HepG2 (cell line): ENCODE data around the gene TMEM217. TPM values are rescaled to one million over a fixed set of nuclear protein-coding genes. Genes with fewer than 3 reads are reported as not detected.

Source experiments
- ASH2L ChIP-seq: fragments of 300-600, 200-600 bp; sonication (generic); IDR thresholded peaks from 2 replicates; pipeline ENCODE4 v1.7.0; 2017; ENCODE audit warnings: low read depth, mild to moderate bottlenecking, moderate library complexity, mixed read lengths, low read length; ENCODE audit not compliant: insufficient read length
- GPN1 ChIP-seq: sonication (generic); formaldehyde crosslinking; IDR thresholded peaks from 2 replicates; pipeline ENCODE4 v1.5.1; 2020; ENCODE audit warnings: missing genetic modification reagents, borderline replicate concordance
- MEF2D ChIP-seq: sonication (generic); formaldehyde crosslinking; IDR thresholded peaks from 2 replicates; pipeline ENCODE4 v1.5.1; 2020; ENCODE audit warnings: mild to moderate bottlenecking, missing genetic modification reagents
- MXD3 ChIP-seq: IDR thresholded peaks from 2 replicates; pipeline ENCODE4 v1.6.1; 2016; ENCODE audit warnings: mild to moderate bottlenecking, missing biosample characterization, missing genetic modification reagents
- MXI1 ChIP-seq: IDR thresholded peaks from 3 replicates; pipeline ENCODE4 v1.6.1; 2012; ENCODE audit warnings: low read depth, low read length, inconsistent platforms, borderline replicate concordance
- NFKBIZ ChIP-seq: IDR thresholded peaks from 2 replicates; pipeline ENCODE4 v1.6.1; 2018; ENCODE audit warnings: missing genetic modification reagents, missing compliant biosample characterization
- NR2F1 ChIP-seq, 2 experiments: fragments of 450-650 bp in 1 of 2; formaldehyde crosslinking in 1 of 2; IDR thresholded peaks; 2 replicates each; pipeline versions ENCODE4 v1.5.0 to v1.6.1; 2016 to 2020; ENCODE audit warnings: mild to moderate bottlenecking in 1 of 2, missing compliant biosample characterization in 1 of 2, missing genetic modification reagents in 1 of 2, moderate library complexity in 1 of 2
- PCBP1 ChIP-seq: fragments of 200-400 bp; formaldehyde crosslinking; IDR thresholded peaks from 2 replicates; pipeline ENCODE4 v1.6.1; 2017; ENCODE audit warnings: mild to moderate bottlenecking, low read depth, low read length, borderline replicate concordance
- RARA ChIP-seq: IDR thresholded peaks from 2 replicates; pipeline ENCODE4 v1.6.1; 2016; ENCODE audit warnings: missing genetic modification reagents, missing compliant biosample characterization
- THYN1 ChIP-seq: sonication (generic); formaldehyde crosslinking; IDR thresholded peaks from 2 replicates; pipeline ENCODE4 v1.8.1; 2023; ENCODE audit warnings: low read depth, mild to moderate bottlenecking, moderate library complexity, missing genetic modification reagents, borderline replicate concordance
- TMF1 ChIP-seq: sonication (generic); formaldehyde crosslinking; IDR thresholded peaks from 2 replicates; pipeline ENCODE4 v1.8.1; 2022; ENCODE audit warnings: low read depth, missing genetic modification reagents
- ZGPAT ChIP-seq: IDR thresholded peaks from 2 replicates; pipeline ENCODE4 v1.6.1; 2016; ENCODE audit warnings: mild to moderate bottlenecking
- ZNF10 ChIP-seq: sonication (generic); formaldehyde crosslinking; IDR thresholded peaks from 2 replicates; pipeline ENCODE4 v1.4.0; 2020; ENCODE audit warnings: mild to moderate bottlenecking, low read depth, missing genetic modification reagents, borderline replicate concordance
- ZNF20 ChIP-seq: sonication (generic); formaldehyde crosslinking; IDR thresholded peaks from 2 replicates; pipeline ENCODE4 v1.4.0; 2020; ENCODE audit warnings: mild to moderate bottlenecking, moderate library complexity, missing genetic modification reagents
- ZNF260 ChIP-seq: sonication (generic); formaldehyde crosslinking; IDR thresholded peaks from 2 replicates; pipeline ENCODE4 v1.4.0; 2020; ENCODE audit warnings: missing genetic modification reagents, low read depth, mild to moderate bottlenecking, borderline replicate concordance
- ZNF264 ChIP-seq: sonication (generic); formaldehyde crosslinking; IDR thresholded peaks from 2 replicates; pipeline ENCODE4 v1.4.0; 2020; ENCODE audit warnings: missing genetic modification reagents
- ZNF329 ChIP-seq: sonication (generic); formaldehyde crosslinking; IDR thresholded peaks from 2 replicates; pipeline ENCODE4 v1.9.0; 2021; ENCODE audit warnings: low read depth, mild to moderate bottlenecking, missing genetic modification reagents
- ZNF34 ChIP-seq: sonication (generic); formaldehyde crosslinking; IDR thresholded peaks from 2 replicates; pipeline ENCODE4 v1.4.0; 2020; ENCODE audit warnings: mild to moderate bottlenecking, missing genetic modification reagents, borderline replicate concordance
- ZNF362 ChIP-seq: sonication (generic); formaldehyde crosslinking; IDR thresholded peaks from 2 replicates; pipeline ENCODE4 v1.4.0; 2020; ENCODE audit warnings: missing genetic modification reagents, mild to moderate bottlenecking, borderline replicate concordance
- ZNF367 ChIP-seq: sonication (generic); formaldehyde crosslinking; IDR thresholded peaks from 2 replicates; pipeline ENCODE4 v1.4.0; 2020; ENCODE audit warnings: missing genetic modification reagents, borderline replicate concordance
- ZNF451 ChIP-seq: sonication (generic); formaldehyde crosslinking; IDR thresholded peaks from 2 replicates; pipeline ENCODE4 v1.5.0; 2020; ENCODE audit warnings: mild to moderate bottlenecking, missing genetic modification reagents
- ZNF530 ChIP-seq: sonication (generic); formaldehyde crosslinking; IDR thresholded peaks from 2 replicates; pipeline ENCODE4 v1.5.0; 2020; ENCODE audit warnings: low read depth, mild to moderate bottlenecking, missing genetic modification reagents
- ZNF572 ChIP-seq: sonication (generic); formaldehyde crosslinking; IDR thresholded peaks from 2 replicates; pipeline ENCODE4 v1.5.1; 2020; ENCODE audit warnings: mild to moderate bottlenecking, missing genetic modification reagents
- ZNF678 ChIP-seq: sonication (generic); formaldehyde crosslinking; IDR thresholded peaks from 2 replicates; pipeline ENCODE4 v1.4.0; 2020; ENCODE audit warnings: mild to moderate bottlenecking, missing genetic modification reagents
- ZNF7 ChIP-seq: IDR thresholded peaks from 2 replicates; pipeline ENCODE4 v1.6.1; 2016; ENCODE audit warnings: missing biosample characterization, missing genetic modification reagents
- ZNF772 ChIP-seq: sonication (generic); formaldehyde crosslinking; IDR thresholded peaks from 2 replicates; pipeline ENCODE4 v1.5.0; 2020; ENCODE audit warnings: mild to moderate bottlenecking, missing genetic modification reagents
- ZSCAN25 ChIP-seq: sonication (generic); formaldehyde crosslinking; IDR thresholded peaks from 2 replicates; pipeline ENCODE4 v1.8.0; 2022; ENCODE audit warnings: mild to moderate bottlenecking, missing genetic modification reagents
- ZZZ3 ChIP-seq: sonication (generic); formaldehyde crosslinking; IDR thresholded peaks from 2 replicates; pipeline ENCODE4 v1.4.0; 2020; ENCODE audit warnings: missing genetic modification reagents, mild to moderate bottlenecking, borderline replicate concordance
- polyA plus RNA-seq, 8 experiments: library from polyadenylated mRNA; depleted of rRNA in 3 of 8; stranded (reverse) in 7 of 8; unstranded in 1 of 8; fragments of >200 nt; fragmentation: Illumina TruSeq in 4 of 8; extraction: Trizol in 4 of 8; gene quantifications; 2 replicates each; pipeline versions ENCODE4 v1.2.1 to v1.2.3, GENCODE V29; 2011 to 2016; ENCODE audit warnings: low read depth in 4 of 8, missing spikeins in 1 of 8, mixed read lengths in 1 of 8; ENCODE audit not compliant: insufficient read depth in 1 of 8
- total RNA-seq, 5 experiments: library from RNA; depleted of rRNA; stranded (reverse); fragments of >200 nt; fragmentation: Illumina TruSeq; extraction: Trizol; gene quantifications; 2 replicates each; pipeline ENCODE4 v1.2.3, GENCODE V29; 2016; ENCODE audit warnings: low read depth in 1 of 5

TMEM217 gene
- total and polyA plus RNA-seq, 2 of the 13 experiments (the other 11 are each of a cell fraction or from before 2014, with no cell fraction given): 2.3 to 3.4 TPM

GRCh38 chr6:37222125-37222967, 35.6 kb downstream of the TMEM217 start (continued):
- no peak for TF ChIP-seq PCBP1
- TF ChIP-seq ZNF7 (CRISPR knock-in tag): peak; percentile 88
- TF ChIP-seq ZGPAT: peak; percentile 80
- TF ChIP-seq ZNF20: no peak
- TF ChIP-seq RARA (CRISPR knock-in tag): no peak
- TF ChIP-seq ZNF451 (CRISPR knock-in tag): peak; percentile 95
- no peak for TF ChIP-seq ZNF530 (CRISPR knock-in tag)
- 0 out of 4 replicates have a peak, but pooled peaks of 1 of the 2 experiments have one; percentile 11 for TF ChIP-seq NR2F1 (CRISPR knock-in tag; IDR thresholded peaks at IDR 0.05)
- no peak for TF ChIP-seq GPN1 (CRISPR knock-in tag)
- 0 out of 2 replicates have a peak, but pooled peaks have one; percentile 11 for TF ChIP-seq ZSCAN25 (CRISPR knock-in tag)
- no peak for TF ChIP-seq ZNF10
- peak; percentile 57 for TF ChIP-seq ZNF362 (CRISPR knock-in tag)
- TF ChIP-seq MXI1: no peak; the same call in 2 of the 3 replicates
- TF ChIP-seq ZNF329 (CRISPR knock-in tag): no peak
- TF ChIP-seq ZNF367 (CRISPR knock-in tag): no peak
- no peak for TF ChIP-seq THYN1 (CRISPR knock-in tag)
- no peak for TF ChIP-seq NFKBIZ
- TF ChIP-seq ZNF572: 0 out of 2 replicates have a peak, but pooled peaks have one; percentile 16
- TF ChIP-seq ZNF260 (CRISPR knock-in tag): no peak
- 0 out of 2 replicates have a peak, but pooled peaks have one; percentile 41 for TF ChIP-seq MEF2D (CRISPR knock-in tag)
- 0 out of 2 replicates have a peak, but pooled peaks have one; percentile 40 for TF ChIP-seq ZZZ3 (CRISPR knock-in tag)
- peak; percentile 70; the same call in 1 of the 2 replicates for TF ChIP-seq ZNF678 (CRISPR knock-in tag)
- peak; percentile 30 for TF ChIP-seq ASH2L
- no peak; the same call in 1 of the 2 replicates for TF ChIP-seq MXD3 (CRISPR knock-in tag)
- no peak for TF ChIP-seq ZNF772
- TF ChIP-seq ZNF34 (CRISPR knock-in tag): peak; percentile 95
- TF ChIP-seq TMF1 (CRISPR knock-in tag): no peak; the same call in 1 of the 2 replicates
- no peak for TF ChIP-seq ZNF264 (CRISPR knock-in tag)
